Measurements from ENCODE around the gene ZNF565.

- TF ChIP-seq, protein P1, sequence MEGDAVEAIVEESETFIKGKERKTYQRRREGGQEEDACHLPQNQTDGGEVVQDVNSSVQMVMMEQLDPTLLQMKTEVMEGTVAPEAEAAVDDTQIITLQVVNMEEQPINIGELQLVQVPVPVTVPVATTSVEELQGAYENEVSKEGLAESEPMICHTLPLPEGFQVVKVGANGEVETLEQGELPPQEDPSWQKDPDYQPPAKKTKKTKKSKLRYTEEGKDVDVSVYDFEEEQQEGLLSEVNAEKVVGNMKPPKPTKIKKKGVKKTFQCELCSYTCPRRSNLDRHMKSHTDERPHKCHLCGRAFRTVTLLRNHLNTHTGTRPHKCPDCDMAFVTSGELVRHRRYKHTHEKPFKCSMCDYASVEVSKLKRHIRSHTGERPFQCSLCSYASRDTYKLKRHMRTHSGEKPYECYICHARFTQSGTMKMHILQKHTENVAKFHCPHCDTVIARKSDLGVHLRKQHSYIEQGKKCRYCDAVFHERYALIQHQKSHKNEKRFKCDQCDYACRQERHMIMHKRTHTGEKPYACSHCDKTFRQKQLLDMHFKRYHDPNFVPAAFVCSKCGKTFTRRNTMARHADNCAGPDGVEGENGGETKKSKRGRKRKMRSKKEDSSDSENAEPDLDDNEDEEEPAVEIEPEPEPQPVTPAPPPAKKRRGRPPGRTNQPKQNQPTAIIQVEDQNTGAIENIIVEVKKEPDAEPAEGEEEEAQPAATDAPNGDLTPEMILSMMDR (conservative IDR thresholded peaks at IDR 0.05; ENCODE audit: low read length), result no peak
- TF ChIP-seq EZH2phosphoT487 (IDR thresholded peaks at IDR 0.05; ENCODE audit: borderline replicate concordance), result no peak
Measured at GRCh38 chr19:36201684-36202083, 12.8 kb downstream of the ZNF565 start.
